Measurements from ENCODE around the gene MTG2.

GRCh38 chr20:62244644-62245108, 61.8 kb downstream of the MTG2 start:
- TF ChIP-seq, protein P1, sequence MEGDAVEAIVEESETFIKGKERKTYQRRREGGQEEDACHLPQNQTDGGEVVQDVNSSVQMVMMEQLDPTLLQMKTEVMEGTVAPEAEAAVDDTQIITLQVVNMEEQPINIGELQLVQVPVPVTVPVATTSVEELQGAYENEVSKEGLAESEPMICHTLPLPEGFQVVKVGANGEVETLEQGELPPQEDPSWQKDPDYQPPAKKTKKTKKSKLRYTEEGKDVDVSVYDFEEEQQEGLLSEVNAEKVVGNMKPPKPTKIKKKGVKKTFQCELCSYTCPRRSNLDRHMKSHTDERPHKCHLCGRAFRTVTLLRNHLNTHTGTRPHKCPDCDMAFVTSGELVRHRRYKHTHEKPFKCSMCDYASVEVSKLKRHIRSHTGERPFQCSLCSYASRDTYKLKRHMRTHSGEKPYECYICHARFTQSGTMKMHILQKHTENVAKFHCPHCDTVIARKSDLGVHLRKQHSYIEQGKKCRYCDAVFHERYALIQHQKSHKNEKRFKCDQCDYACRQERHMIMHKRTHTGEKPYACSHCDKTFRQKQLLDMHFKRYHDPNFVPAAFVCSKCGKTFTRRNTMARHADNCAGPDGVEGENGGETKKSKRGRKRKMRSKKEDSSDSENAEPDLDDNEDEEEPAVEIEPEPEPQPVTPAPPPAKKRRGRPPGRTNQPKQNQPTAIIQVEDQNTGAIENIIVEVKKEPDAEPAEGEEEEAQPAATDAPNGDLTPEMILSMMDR (CRISPR knock-in tag; IDR thresholded peaks at IDR 0.05) = no peak
- TF ChIP-seq FOXM1 (CRISPR knock-in tag; IDR thresholded peaks at IDR 0.05) (no peak), FOXA3 (CRISPR knock-in tag; IDR thresholded peaks at IDR 0.05) (peak; percentile 72), NFE2L2 (IDR thresholded peaks at IDR 0.05; ENCODE audit: low read length) (no peak), MAZ (IDR thresholded peaks at IDR 0.05; ENCODE audit: borderline replicate concordance, low read depth, low read length) (no peak), MAZ (CRISPR knock-in tag; IDR thresholded peaks at IDR 0.05; ENCODE audit: low read depth) (no peak), ZBTB34 (CRISPR knock-in tag; IDR thresholded peaks at IDR 0.05) (peak; percentile 33; the same call in 1 of the 2 replicates), ZNF75D (CRISPR knock-in tag; IDR thresholded peaks at IDR 0.05; ENCODE audit: borderline replicate concordance) (no peak), YY1 (IDR thresholded peaks at IDR 0.05; ENCODE audit: insufficient read depth, insufficient replicate concordance, low read depth, low read length) (no peak), SIN3B (IDR thresholded peaks at IDR 0.05; ENCODE audit: low read length) (no peak), ZNF747 (CRISPR knock-in tag; IDR thresholded peaks at IDR 0.05; ENCODE audit: borderline replicate concordance) (no peak)

Measured in HepG2 (cell line).